Psoas muscle (tissue), 8 donors: ENCODE results near the gene UBXN1. TPM values are rescaled to one million over a fixed set of nuclear protein-coding genes. Genes with fewer than 3 reads are reported as not detected.

Source experiments
- ATAC-seq, 4 donors: fragments of 200-7000 bp; cut with Tn5 transposase; one replicate each; pipeline ENCODE4 v1.9.1; 2020; ENCODE audit warnings: moderate library complexity in 3 of 4, mild to moderate bottlenecking in 2 of 4
- DNase-seq, 2 donors: peaks; one replicate each; pipeline ENCODE4 v3.0.0-alpha.2; 2020
- H3K27ac ChIP-seq: fragments of 200-600 bp; one replicate; pipeline ENCODE4 v1.8.0; 2022
- H3K27me3 ChIP-seq, 3 donors: fragments of 200-600 bp in 1 of 3; one replicate each; pipeline versions ENCODE4 v1.6.1 to v1.8.0; 2013 to 2022; ENCODE audit warnings: low read length in 2 of 3, mild to moderate bottlenecking in 2 of 3, moderate library complexity in 1 of 3; ENCODE audit not compliant: insufficient read depth in 3 of 3
- H3K36me3 ChIP-seq, 2 donors: fragments of 200-600 bp in 1 of 2; one replicate each; pipeline versions ENCODE4 v1.6.1 to v1.8.0; 2013 to 2022; ENCODE audit warnings: low read depth in 1 of 2, mild to moderate bottlenecking in 1 of 2, moderate library complexity in 1 of 2; ENCODE audit not compliant: insufficient read depth in 1 of 2
- H3K4me1 ChIP-seq: fragments of 200-600 bp; one replicate; pipeline ENCODE4 v1.8.0; 2022
- H3K4me3 ChIP-seq: fragments of 200-600 bp; one replicate; pipeline ENCODE4 v1.8.0; 2022; ENCODE audit warnings: mild to moderate bottlenecking
- H3K9me3 ChIP-seq: fragments of 200-600 bp; one replicate; pipeline ENCODE4 v1.8.0; 2022
- CTCF ChIP-seq: fragments of 200-600 bp; IDR thresholded peaks from one replicate; pipeline ENCODE4 v1.8.0; 2022; ENCODE audit warnings: antibody characterized with exemption
- WGBS, 3 donors: extraction: QIAGEN DNeasy Blood & Tissue Kit; methylation state at CpG; one replicate each; pipeline versions ENCODE4 v1.1.6 to v1.1.7; 2013; 5-methylcytosine and 5-hydroxymethylcytosine counted together
- intact Hi-C, 2 donors: fragments of 100-400 bp; cut with DNase I; formaldehyde crosslinking; loops; one replicate each; pipeline versions ENCODE4 v1.11.0 to v1.14.2; 2022
- polyA plus RNA-seq, 3 donors: library from polyadenylated mRNA; stranded (reverse); fragments of 200-250 nt; gene quantifications; one replicate each; pipeline ENCODE4 v1.2.3, GENCODE V29; 2013
- total RNA-seq, 4 donors: library from RNA; stranded (reverse); fragmentation: NEBNext Ultra II Directional in 2 of 4; extraction: Animal tissue kit (Norgen Biotek cat#: 25700) in 2 of 4; gene quantifications; one replicate each; pipeline versions ENCODE4 v1.2.1 to v1.2.4, GENCODE V29; 2021 to 2023
- donor health status: healthy with polysubstance abuse.
- donor health status: DM: no; HTN: no; CAD: no; lungs with moderate emphysema.
- donor health status: Bipolar disorder and iron deficiency.
- donor health status: healthy.
- donor health status: DM: yes; HTN: yes; CAD: no.
- donor health status: DM: no; HTN: no; CAD: no.
- donor health status: DM: no; HTN: no; CAD: no.
- donor health status: DM: yes; HTN: yes; CAD: no.

The UBXN1 gene
- total and polyA plus RNA-seq, 7 donors, result 102 to 376 (median 204) TPM

GRCh38 chr11:62710001-62710345, 31.1 kb upstream of the UBXN1 start:
- Histone ChIP-seq H3K36me3 (peaks cover 0 to 47% of the 10 kb centered on the region in 2 donors), H3K9me3 (no peaks in the 10 kb centered on the region), H3K4me1 (peaks cover 52% of the 10 kb centered on the region), H3K27me3 (no peaks in the 10 kb centered on the region), H3K4me3 (peak overlapping the region; percentile 92), H3K27ac (peak overlapping the region; percentile 99)
- peak in 1 of 2 donors; percentile 37 for DNase-seq
- TF ChIP-seq CTCF, result no peak
- intact Hi-C loops, result no loop called here
- WGBS, 3 donors, result 43 to 53% (median 51%) methylated on average over 7 of the region's 7 CpGs
- ATAC-seq, result peak in 1 of 4 donors; percentile 4

GRCh38 chr11:62709247-62710000, 30.6 kb upstream of the UBXN1 start:
- peak; percentile 97 to 99 for DNase-seq
- Histone ChIP-seq H3K4me1 (peaks cover 57% of the 10 kb centered on the region), H3K27ac (peak overlapping the region; percentile 99), H3K9me3 (no peaks in the 10 kb centered on the region), H3K4me3 (peak overlapping the region; percentile 92), H3K27me3 (no peaks in the 10 kb centered on the region), H3K36me3 (peaks cover 0 to 46% of the 10 kb centered on the region in 2 donors)
- TF ChIP-seq CTCF, result no peak
- intact Hi-C loops, result no loop called here
- 0% methylated on average over 47 of the region's 47 CpGs for WGBS, 3 donors
- ATAC-seq, result peak; percentile 84 to 88 (median 86)

GRCh38 chr11:62708793-62709192, 29.9 kb upstream of the UBXN1 start:
- Histone ChIP-seq H3K36me3 (peaks cover 0 to 40% of the 10 kb centered on the region in 2 donors), H3K4me1 (peaks cover 57% of the 10 kb centered on the region), H3K27me3 (no peaks in the 10 kb centered on the region), H3K27ac (peak overlapping the region; percentile 99), H3K4me3 (peak overlapping the region; percentile 92), H3K9me3 (no peaks in the 10 kb centered on the region)
- intact Hi-C loops, result no loop called here
- 1 to 8% (median 5%) methylated on average over 7 of the region's 7 CpGs for WGBS, 3 donors
- DNase-seq (no peak), ATAC-seq (peak in 1 of 4 donors; percentile 2)
- no peak for TF ChIP-seq CTCF

- H3K9me3 ChIP-seq, result no peaks in the 10 kb centered on the region
- WGBS, 3 donors, result 69 to 71% (median 71%) methylated on average over 5 of the region's 5 CpGs
- ATAC-seq (no peak), DNase-seq (no peak)
- TF ChIP-seq CTCF, result no peak
- peaks cover 53% of the 10 kb centered on the region for H3K4me1 ChIP-seq
- H3K27ac ChIP-seq, result peak overlapping the region; percentile 99
- peak overlapping the region; percentile 92 for H3K4me3 ChIP-seq
- intact Hi-C loops, result no loop called here
- H3K27me3 ChIP-seq, result no peaks in the 10 kb centered on the region
- H3K36me3 ChIP-seq, result peaks cover 0 to 36% of the 10 kb centered on the region in 2 donors
Measured at GRCh38 chr11:62708392-62708791, 29.5 kb upstream of the UBXN1 start.
